Activated T-helper 2 cell treated with anti-CD3 and anti-CD28 coated beads, Interferon-gamma antibody, Interleukin-2, Interleukin-4, amounts not matched to agents 10 μg/mL and 5 μg/mL and 100 μg/mL, durations not matched to agents 14 hours and 24 hours and 36 hours (primary cell): Measurements from ENCODE around the gene MUC13. TPM values are rescaled to one million over a fixed set of nuclear protein-coding genes. Genes with fewer than 3 reads are reported as not detected.

ENCODE experiments used
- DNase-seq: peaks from one replicate; pipeline ENCODE4 v3.0.0; 2021; ENCODE audit warnings: low spot score
- H3K27ac Mint-ChIP-seq: one replicate; pipeline ENCODE4 v1.8.0; 2021; ENCODE audit warnings: mixed read lengths
- H3K27me3 Mint-ChIP-seq: one replicate; pipeline ENCODE4 v1.8.0; 2021; ENCODE audit warnings: low read depth, mixed read lengths
- H3K36me3 Mint-ChIP-seq: one replicate; pipeline ENCODE4 v1.8.0; 2021; ENCODE audit warnings: low read depth, mixed read lengths
- H3K4me1 Mint-ChIP-seq: one replicate; pipeline ENCODE4 v1.8.0; 2021; ENCODE audit warnings: low read depth, mixed read lengths
- H3K4me3 Mint-ChIP-seq: one replicate; pipeline ENCODE4 v1.8.0; 2021; ENCODE audit warnings: low read depth, mild to moderate bottlenecking, moderate library complexity, mixed read lengths
- H3K9me3 Mint-ChIP-seq: one replicate; pipeline ENCODE4 v1.8.0; 2021; ENCODE audit warnings: mixed read lengths
- intact Hi-C: fragments of 100-400 bp; cut with micrococcal nuclease; formaldehyde crosslinking; loops from one replicate; pipeline ENCODE4 v1.15.1; 2023
- total RNA-seq: library from RNA; stranded (reverse); gene quantifications from 2 replicates; pipeline ENCODE4 v1.2.3, GENCODE V29; 2022

MUC13 gene
- total RNA-seq, 1 donor from 2014 or later: not detected

- Mint-ChIP-seq H3K9me3 (no peaks in the 10 kb centered on the region), H3K4me1 (no peaks in the 10 kb centered on the region), H3K4me3 (no peak overlapping the region), H3K27me3 (peaks cover 12% of the 10 kb centered on the region), H3K36me3 (no peaks in the 10 kb centered on the region), H3K27ac (no peak overlapping the region)
- intact Hi-C loops: no loop called here
- DNase-seq: no peak
These were observed 67.0 kb downstream of the MUC13 start for GRCh38 chr3:124867511-124867910.

- H3K4me3 Mint-ChIP-seq: no peak overlapping the region
- H3K27ac Mint-ChIP-seq: no peak overlapping the region
- intact Hi-C loops: no loop called here
- DNase-seq: no peak
- H3K4me1 Mint-ChIP-seq: no peaks in the 10 kb centered on the region
- H3K9me3 Mint-ChIP-seq: no peaks in the 10 kb centered on the region
- peaks cover 13% of the 10 kb centered on the region for H3K27me3 Mint-ChIP-seq
- H3K36me3 Mint-ChIP-seq: no peaks in the 10 kb centered on the region
These were observed 72.5 kb downstream of the MUC13 start for GRCh38 chr3:124862006-124862405.

- no peak overlapping the region for H3K4me3 Mint-ChIP-seq
- intact Hi-C loops: no loop called here
- H3K4me1 Mint-ChIP-seq: no peaks in the 10 kb centered on the region
- H3K27ac Mint-ChIP-seq: no peak overlapping the region
- no peaks in the 10 kb centered on the region for H3K9me3 Mint-ChIP-seq
- no peak for DNase-seq
- H3K36me3 Mint-ChIP-seq: no peaks in the 10 kb centered on the region
- peaks cover 15% of the 10 kb centered on the region for H3K27me3 Mint-ChIP-seq
These were observed 73.5 kb downstream of the MUC13 start for GRCh38 chr3:124861041-124861440.

GRCh38 chr3:124860599-124860998 is 74.0 kb downstream of the MUC13 start:
- Mint-ChIP-seq H3K4me1 (no peaks in the 10 kb centered on the region), H3K4me3 (no peak overlapping the region), H3K27me3 (peaks cover 15% of the 10 kb centered on the region), H3K36me3 (no peaks in the 10 kb centered on the region), H3K9me3 (no peaks in the 10 kb centered on the region), H3K27ac (no peak overlapping the region)
- no peak for DNase-seq
- intact Hi-C loops: no loop called here

GRCh38 chr3:124859025-124859424 is 75.5 kb downstream of the MUC13 start:
- Mint-ChIP-seq H3K36me3 (no peaks in the 10 kb centered on the region), H3K9me3 (no peaks in the 10 kb centered on the region), H3K27me3 (peaks cover 15% of the 10 kb centered on the region), H3K4me1 (no peaks in the 10 kb centered on the region), H3K4me3 (no peak overlapping the region), H3K27ac (no peak overlapping the region)
- no peak for DNase-seq
- intact Hi-C loops: no loop called here

GRCh38 chr3:124858275-124858674 is 76.3 kb downstream of the MUC13 start:
- H3K4me3 Mint-ChIP-seq: no peak overlapping the region
- no peaks in the 10 kb centered on the region for H3K36me3 Mint-ChIP-seq
- no peak overlapping the region for H3K27ac Mint-ChIP-seq
- H3K9me3 Mint-ChIP-seq: no peaks in the 10 kb centered on the region
- H3K4me1 Mint-ChIP-seq: no peaks in the 10 kb centered on the region
- H3K27me3 Mint-ChIP-seq: peaks cover 18% of the 10 kb centered on the region
- no peak for DNase-seq
- intact Hi-C loops: no loop called here

GRCh38 chr3:124856677-124857076 is 77.9 kb downstream of the MUC13 start:
- Mint-ChIP-seq H3K9me3 (no peaks in the 10 kb centered on the region), H3K36me3 (no peaks in the 10 kb centered on the region), H3K4me1 (no peaks in the 10 kb centered on the region), H3K4me3 (no peak overlapping the region), H3K27ac (no peak overlapping the region), H3K27me3 (peaks cover 20% of the 10 kb centered on the region)
- intact Hi-C loops: no loop called here
- no peak for DNase-seq

Other genes with a start within 250 kb of the MUC13 start
- gene UMPS, start 204.3 kb downstream of the MUC13 start, total RNA-seq: 49.0 and 52.8 TPM in 2 replicates
- gene ITGB5, start 47.4 kb downstream of the MUC13 start, total RNA-seq: 3.3 and 4.3 TPM in 2 replicates
- gene HEG1, start 121.2 kb upstream of the MUC13 start, total RNA-seq: 58.0 and 59.1 TPM in 2 replicates